ENCODE results near the gene SBF2.
A peak's percentile ranks its signal among the peaks of the same experiment; 100 is the strongest.

The SBF2 gene

GRCh38 chr11:9759519-9760192 lies 534.4 kb downstream of the SBF2 start:
- peak overlapping the region; percentile 66 for H3K4me3 ChIP-seq (ENCODE audit: insufficient read depth, low read length, poor library complexity, severe bottlenecking)
- TF ChIP-seq CTCF (IDR thresholded peaks at IDR 0.05; ENCODE audit: insufficient read depth, low read length, poor library complexity, severe bottlenecking) (no peak), EZH2phosphoT487 (conservative IDR thresholded peaks at IDR 0.05; ENCODE audit: low read length) (no peak)

GRCh38 chr11:9758637-9759518 lies 535.1 kb downstream of the SBF2 start:
- H3K27me3 ChIP-seq (ENCODE audit: low read length): no peaks in the 10 kb centered on the region
- peak overlapping the region; percentile 71 for H2AFZ ChIP-seq (ENCODE audit: low read depth, low read length, severe bottlenecking)
- H4K20me1 ChIP-seq (ENCODE audit: low read depth, low read length): no peaks in the 10 kb centered on the region
- no peaks in the 10 kb centered on the region for H3K9me2 ChIP-seq (replicated peaks; ENCODE audit: insufficient read depth, low read length)
- peak overlapping the region; percentile 84 for H3K27ac ChIP-seq (ENCODE audit: low read depth, low read length)
- H3K9ac ChIP-seq (ENCODE audit: low read length): peak overlapping the region; percentile 89
- H3K4me2 ChIP-seq (ENCODE audit: low read depth, low read length, poor library complexity, severe bottlenecking): peak overlapping the region; percentile 84
- no peak for TF ChIP-seq EZH2phosphoT487 (conservative IDR thresholded peaks at IDR 0.05; ENCODE audit: low read length)
- no peak for TF ChIP-seq CTCF (IDR thresholded peaks at IDR 0.05; ENCODE audit: insufficient read depth, low read length, poor library complexity, severe bottlenecking)
- no peaks in the 10 kb centered on the region for H3K9me3 ChIP-seq (ENCODE audit: insufficient read depth, low read length)
- peak overlapping the region; percentile 66 for H3K4me3 ChIP-seq (ENCODE audit: insufficient read depth, low read length, poor library complexity, severe bottlenecking)
- H3K36me3 ChIP-seq (ENCODE audit: low read length): no peaks in the 10 kb centered on the region
- peaks cover 22% of the 10 kb centered on the region; the same call in 1 of the 2 replicates for H3K79me2 ChIP-seq (ENCODE audit: insufficient read depth, low read length)
- H3F3A ChIP-seq (ENCODE audit: insufficient read depth): peaks cover 49% of the 10 kb centered on the region

More at GRCh38 chr11:9759519-9760192, 534.4 kb downstream of the SBF2 start:
- peak overlapping the region; percentile 84 for H3K4me2 ChIP-seq (ENCODE audit: low read depth, low read length, poor library complexity, severe bottlenecking)
- H2AFZ ChIP-seq (ENCODE audit: low read depth, low read length, severe bottlenecking): peak overlapping the region; percentile 71
- H3F3A ChIP-seq (ENCODE audit: insufficient read depth): peaks cover 42% of the 10 kb centered on the region
- no peaks in the 10 kb centered on the region for H3K9me2 ChIP-seq (replicated peaks; ENCODE audit: insufficient read depth, low read length)
- peak overlapping the region; percentile 89 for H3K9ac ChIP-seq (ENCODE audit: low read length)
- no peaks in the 10 kb centered on the region for H3K9me3 ChIP-seq (ENCODE audit: insufficient read depth, low read length)
- peaks cover 26% of the 10 kb centered on the region; the same call in 1 of the 2 replicates for H3K79me2 ChIP-seq (ENCODE audit: insufficient read depth, low read length)
- no peaks in the 10 kb centered on the region for H4K20me1 ChIP-seq (ENCODE audit: low read depth, low read length)
- no peaks in the 10 kb centered on the region for H3K36me3 ChIP-seq (ENCODE audit: low read length)
- H3K27ac ChIP-seq (ENCODE audit: low read depth, low read length): peak overlapping the region; percentile 84
- no peaks in the 10 kb centered on the region for H3K27me3 ChIP-seq (ENCODE audit: low read length)

- H3K9ac ChIP-seq (ENCODE audit: low read length): peak overlapping the region; percentile 89
- H2AFZ ChIP-seq (ENCODE audit: low read depth, low read length, severe bottlenecking): peak overlapping the region; percentile 71
- peaks cover 20% of the 10 kb centered on the region; the same call in 1 of the 2 replicates for H3K79me2 ChIP-seq (ENCODE audit: insufficient read depth, low read length)
- no peaks in the 10 kb centered on the region for H3K9me2 ChIP-seq (replicated peaks; ENCODE audit: insufficient read depth, low read length)
- H3K36me3 ChIP-seq (ENCODE audit: low read length): no peaks in the 10 kb centered on the region
- H3K4me2 ChIP-seq (ENCODE audit: low read depth, low read length, poor library complexity, severe bottlenecking): peak overlapping the region; percentile 84
- TF ChIP-seq EZH2phosphoT487 (conservative IDR thresholded peaks at IDR 0.05; ENCODE audit: low read length) (no peak), CTCF (IDR thresholded peaks at IDR 0.05; ENCODE audit: insufficient read depth, low read length, poor library complexity, severe bottlenecking) (peak; percentile 80)
- peak overlapping the region; percentile 66 for H3K4me3 ChIP-seq (ENCODE audit: insufficient read depth, low read length, poor library complexity, severe bottlenecking)
- peaks cover 58% of the 10 kb centered on the region for H3F3A ChIP-seq (ENCODE audit: insufficient read depth)
- H3K27ac ChIP-seq (ENCODE audit: low read depth, low read length): peak overlapping the region; percentile 84
- no peaks in the 10 kb centered on the region for H3K9me3 ChIP-seq (ENCODE audit: insufficient read depth, low read length)
- no peaks in the 10 kb centered on the region for H3K27me3 ChIP-seq (ENCODE audit: low read length)
- H4K20me1 ChIP-seq (ENCODE audit: low read depth, low read length): no peaks in the 10 kb centered on the region
Measured at GRCh38 chr11:9757809-9758636, 536.0 kb downstream of the SBF2 start.

Measured in SU-DHL-6 (cell line).